ENCODE data around the gene OR3A2.
"Not testable (repeated sequence)": the region's sequence is repeated elsewhere in the genome, so short reads cannot be mapped to it uniquely, and the experiment has no call there.

Gene OR3A2

GRCh38 chr17:3282901-3283300 is 103.2 kb downstream of the OR3A2 start:
- no peak for DNase-seq

GRCh38 chr17:3276126-3276525 is 110.0 kb downstream of the OR3A2 start:
- DNase-seq: peak; percentile 22 to 64

- DNase-seq: peak; percentile 70 to 74
Observed at GRCh38 chr17:3271072-3271848, 114.8 kb downstream of the OR3A2 start.

GRCh38 chr17:3260600-3260999 is 125.5 kb downstream of the OR3A2 start:
- DNase-seq: peak in 1 of 2 donors; percentile 21

- no peak for DNase-seq
Observed at GRCh38 chr17:3260163-3260562, 125.9 kb downstream of the OR3A2 start.

- no peak for DNase-seq
Observed at GRCh38 chr17:3256575-3256974, 129.5 kb downstream of the OR3A2 start.

GRCh38 chr17:3249013-3249412 is 137.1 kb downstream of the OR3A2 start:
- DNase-seq: not testable (repeated sequence)

GRCh38 chr17:3244841-3245240 is 141.3 kb downstream of the OR3A2 start:
- DNase-seq: peak; percentile 44 to 63

- DNase-seq: not testable (repeated sequence)
Observed at GRCh38 chr17:3241044-3241443, 145.1 kb downstream of the OR3A2 start.

GRCh38 chr17:3238685-3239084 is 147.4 kb downstream of the OR3A2 start:
- peak; percentile 77 to 79 for DNase-seq

GRCh38 chr17:3232300-3232699 is 153.8 kb downstream of the OR3A2 start:
- not testable (repeated sequence) for DNase-seq
